Stimulated activated CD8-positive, alpha-beta memory T cell treated with anti-CD3 and anti-CD28 coated beads, Interleukin-15, amount 100 ng/mL, for 24 hours (primary cell): ENCODE results near the gene SELPLG.
"Not testable (repeated sequence)": the region's sequence is repeated elsewhere in the genome, so short reads cannot be mapped to it uniquely, and the experiment has no call there.

ENCODE experiments used
- DNase-seq: peaks from one replicate; pipeline ENCODE4 v3.0.0-alpha.2; 2020; ENCODE audit warnings: low read depth

The SELPLG gene

DNA sequence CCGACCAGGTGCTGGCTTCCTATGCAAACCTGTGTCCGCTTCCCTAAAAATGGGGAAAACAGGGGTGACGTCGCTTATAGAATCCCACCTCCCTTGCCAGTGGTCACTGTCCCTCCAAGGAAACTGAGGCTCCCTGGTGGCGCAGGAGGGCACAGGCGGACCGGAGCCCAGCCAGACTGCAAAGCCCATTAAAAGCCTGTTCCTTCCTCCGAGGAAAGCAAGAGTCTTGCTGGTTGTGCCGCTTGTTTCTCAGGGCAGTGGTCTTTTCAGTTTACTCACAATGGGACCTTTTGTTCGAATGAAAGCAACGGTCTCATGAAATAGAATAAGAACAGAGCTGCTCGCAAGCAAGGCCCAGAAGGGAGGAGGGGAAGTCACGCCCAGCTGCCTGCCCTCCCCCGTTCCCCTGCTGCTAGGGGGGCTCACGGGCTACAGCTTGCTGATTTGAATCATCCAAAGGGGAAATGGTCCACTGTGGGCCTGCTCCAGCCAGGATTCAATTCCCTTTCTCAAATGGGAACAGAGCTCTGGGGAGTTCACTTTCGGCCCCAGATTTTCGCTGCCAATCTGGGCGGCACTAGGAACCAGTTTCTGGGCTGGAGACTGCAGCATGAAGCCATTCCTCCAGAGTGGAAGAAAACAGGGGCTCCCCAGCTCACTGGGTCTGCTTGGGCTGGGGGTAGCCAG lies 4.6 kb upstream of the SELPLG start:
- no peak for DNase-seq

DNA sequence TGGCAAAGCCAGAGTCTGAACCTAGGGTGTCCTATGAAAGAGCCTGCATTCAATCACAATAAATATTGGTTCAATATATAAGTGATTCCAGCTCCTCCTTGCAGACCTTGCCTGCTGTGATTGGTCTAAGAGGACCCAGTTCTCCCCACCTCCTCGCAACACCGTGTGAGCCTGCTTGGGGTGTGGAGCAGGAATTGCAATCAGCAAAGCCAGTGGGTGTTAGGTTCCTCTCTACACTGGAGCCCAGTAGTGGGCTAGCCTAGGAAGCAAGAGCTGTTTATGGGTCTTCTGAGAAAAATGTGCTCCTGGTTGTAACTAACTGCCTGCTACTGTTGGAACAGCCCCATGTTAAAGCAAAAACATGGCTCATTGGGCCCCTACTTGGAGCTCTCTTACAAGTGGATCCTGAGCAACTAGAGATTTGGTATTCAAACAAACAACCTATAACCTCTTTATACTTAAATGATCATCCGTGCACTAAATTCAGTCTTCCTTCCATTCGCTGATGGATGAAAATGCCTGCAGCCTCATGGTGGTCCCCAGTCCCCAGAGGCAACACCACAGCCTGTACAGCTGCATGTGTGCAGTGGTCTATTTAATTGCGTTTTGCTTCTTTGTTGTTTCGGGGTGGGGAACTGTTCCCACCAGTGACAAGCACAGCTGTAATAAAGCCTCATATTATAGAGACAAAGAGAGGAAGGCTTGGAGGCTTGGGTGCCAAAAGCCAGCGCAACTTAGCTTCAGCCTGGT lies 3.7 kb upstream of the SELPLG start:
- DNase-seq, result no peak

GRCh38 chr12:108635997-108636808 lies 2.5 kb upstream of the SELPLG start:
- DNase-seq, result no peak

DNA sequence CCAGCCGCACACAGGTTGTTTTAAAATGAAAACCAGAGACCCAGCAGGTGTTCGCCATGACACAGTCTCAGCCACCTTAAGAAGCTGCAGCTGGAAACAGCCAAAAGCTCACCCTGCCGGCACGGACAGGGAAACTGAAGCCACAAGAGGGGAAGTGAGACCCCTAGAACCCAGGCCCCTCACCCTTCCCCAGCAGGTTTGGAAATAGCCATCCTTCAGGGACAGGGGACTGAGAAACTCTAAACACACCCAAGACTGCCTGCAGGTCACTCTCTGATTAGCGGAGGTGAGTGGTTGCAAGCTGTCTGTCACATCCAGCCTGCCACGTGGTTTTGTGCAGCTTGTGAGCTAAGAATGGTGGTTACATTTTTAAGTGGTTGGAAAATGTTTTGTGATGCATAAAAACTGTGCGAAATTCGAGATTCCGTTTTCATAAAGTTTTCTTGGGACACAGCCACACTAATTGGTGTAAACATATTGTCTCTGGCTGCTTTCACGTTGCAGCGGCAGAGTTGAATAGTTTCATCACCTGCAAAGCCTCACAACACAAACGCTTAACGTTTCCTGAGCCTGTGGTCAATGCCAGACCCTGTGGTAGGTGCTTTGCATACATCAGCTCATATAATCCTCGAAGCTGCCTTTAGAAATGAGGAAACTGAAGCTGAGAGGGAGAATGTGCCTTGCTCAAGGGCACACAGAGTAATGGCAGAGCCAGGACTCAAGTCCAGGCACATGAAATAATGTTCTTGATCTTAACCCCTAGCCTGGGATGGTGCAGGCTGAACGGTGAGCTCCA lies 1.7 kb upstream of the SELPLG start:
- DNase-seq, result no peak

DNA sequence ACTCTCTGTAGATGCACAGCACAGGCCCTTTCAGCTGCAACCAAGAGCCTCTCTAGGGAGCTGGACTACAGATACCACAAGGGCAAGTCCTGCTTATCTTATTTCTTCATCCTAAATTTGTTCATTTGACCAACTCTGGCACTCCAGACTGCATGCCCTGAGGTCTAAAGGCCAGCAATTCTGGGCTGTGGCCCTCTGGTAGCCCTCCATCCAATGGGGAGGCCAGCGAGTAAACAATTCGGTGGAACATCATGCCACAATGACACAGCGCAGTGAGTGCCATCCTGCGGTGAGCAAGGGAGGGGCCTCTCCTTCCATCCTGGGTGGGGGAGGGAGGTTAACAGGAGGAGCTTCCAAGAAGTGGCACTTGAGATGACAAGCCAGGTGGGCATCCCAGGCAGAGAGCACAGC lies 652 bp upstream of the SELPLG start:
- DNase-seq, result no peak

GRCh38 chr12:108633081-108633533 lies 587 bp downstream of the SELPLG start:
- DNase-seq, result no peak

DNA sequence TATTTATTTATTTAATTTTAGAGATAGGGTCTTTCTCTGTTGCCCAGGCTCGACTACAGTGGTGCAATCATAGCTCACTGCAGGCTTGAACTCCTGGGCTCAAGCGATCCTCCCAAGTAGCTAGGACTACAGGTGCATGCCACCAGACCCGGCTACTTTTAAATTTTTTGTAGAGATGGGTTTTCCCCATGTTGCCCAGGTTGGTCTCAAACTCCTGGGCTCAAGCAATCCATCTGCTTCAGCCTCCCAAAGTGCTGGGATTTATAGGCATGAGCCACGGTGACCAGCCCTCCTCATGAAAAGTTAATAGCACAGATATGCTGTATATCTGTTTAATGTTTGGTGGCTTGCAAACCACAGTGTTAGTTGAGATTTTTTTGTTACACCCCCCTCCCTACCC lies 2.4 kb downstream of the SELPLG start:
- not testable (repeated sequence) for DNase-seq

GRCh38 chr12:108630481-108631207 lies 3.0 kb downstream of the SELPLG start:
- no peak for DNase-seq

DNA sequence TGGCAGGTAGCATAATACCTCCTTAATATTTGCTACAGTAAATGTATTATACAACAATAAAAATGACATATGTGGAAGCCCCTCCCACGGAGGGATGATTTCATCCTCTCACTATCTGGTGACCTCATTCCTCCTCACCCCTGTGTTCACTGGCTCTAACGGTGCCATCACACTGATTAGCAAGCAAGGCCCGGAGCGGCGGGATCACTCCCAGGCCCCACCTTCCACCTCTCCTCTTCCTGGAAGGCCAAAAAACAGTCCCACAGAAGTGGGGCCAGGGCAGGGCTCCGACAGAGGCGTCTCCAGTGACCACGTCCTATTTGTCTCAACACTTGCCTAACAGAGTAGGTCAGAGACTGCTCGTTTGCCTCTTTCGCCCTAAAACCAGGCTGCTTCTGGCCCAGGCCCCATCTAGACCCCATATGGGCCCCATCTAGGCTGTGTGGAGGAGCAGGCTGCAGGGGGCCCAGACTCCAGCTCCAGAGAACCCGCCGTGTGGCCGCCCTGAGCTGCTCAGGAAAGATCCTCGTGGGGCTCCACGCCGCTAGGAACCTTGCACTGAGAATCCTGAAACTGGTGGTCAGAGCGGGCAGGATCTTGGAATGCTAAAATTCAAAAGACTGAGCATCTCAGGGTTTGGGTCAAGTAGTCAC lies 3.7 kb downstream of the SELPLG start:
- DNase-seq, result no peak

DNA sequence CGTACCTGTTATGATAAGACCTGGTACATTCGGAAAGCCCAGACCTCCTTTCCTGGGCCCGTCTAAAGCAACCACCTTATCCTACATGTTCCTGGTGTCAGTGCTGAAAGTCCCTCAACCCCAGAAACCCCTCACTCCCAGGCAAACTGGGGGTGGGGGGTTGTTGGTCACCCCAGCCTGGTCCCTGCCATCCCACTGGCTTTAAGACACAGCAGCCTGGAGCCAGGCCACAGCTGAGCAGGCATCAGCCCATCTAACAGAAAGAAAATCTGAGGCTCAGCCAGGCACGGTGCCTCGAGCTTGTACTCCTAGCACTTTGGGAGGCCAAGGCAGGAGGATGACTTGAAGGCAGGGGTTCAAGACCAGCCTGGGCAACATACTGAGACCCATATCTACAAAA lies 4.5 kb downstream of the SELPLG start:
- DNase-seq, result no peak

GRCh38 chr12:108627134-108627920 lies 6.4 kb downstream of the SELPLG start:
- no peak for DNase-seq

GRCh38 chr12:108625228-108625627 lies 8.5 kb downstream of the SELPLG start:
- no peak for DNase-seq

DNA sequence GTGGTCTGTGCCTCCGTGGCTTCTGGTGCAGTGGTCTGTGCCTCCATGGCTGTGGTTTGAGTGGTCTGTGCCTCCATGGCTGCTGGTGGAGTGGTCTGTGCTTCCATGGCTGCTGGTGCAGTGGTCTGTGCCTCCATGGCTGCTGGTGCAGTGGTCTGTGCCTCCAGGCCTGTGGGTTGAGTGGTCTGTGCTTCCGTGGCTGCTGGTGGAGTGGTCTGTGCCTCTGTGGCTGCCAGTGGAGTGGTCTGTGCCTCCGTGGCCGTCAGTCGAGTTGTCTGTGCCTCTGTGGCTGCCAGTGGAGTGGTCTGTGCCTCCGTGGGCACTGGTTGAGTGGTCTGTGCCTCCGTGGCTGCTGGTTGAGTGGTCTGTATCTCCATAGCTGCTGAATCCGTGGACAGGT lies 10.1 kb downstream of the SELPLG start:
- DNase-seq, result no peak

GRCh38 chr12:108622921-108623514 lies 10.7 kb downstream of the SELPLG start:
- DNase-seq, result no peak

DNA sequence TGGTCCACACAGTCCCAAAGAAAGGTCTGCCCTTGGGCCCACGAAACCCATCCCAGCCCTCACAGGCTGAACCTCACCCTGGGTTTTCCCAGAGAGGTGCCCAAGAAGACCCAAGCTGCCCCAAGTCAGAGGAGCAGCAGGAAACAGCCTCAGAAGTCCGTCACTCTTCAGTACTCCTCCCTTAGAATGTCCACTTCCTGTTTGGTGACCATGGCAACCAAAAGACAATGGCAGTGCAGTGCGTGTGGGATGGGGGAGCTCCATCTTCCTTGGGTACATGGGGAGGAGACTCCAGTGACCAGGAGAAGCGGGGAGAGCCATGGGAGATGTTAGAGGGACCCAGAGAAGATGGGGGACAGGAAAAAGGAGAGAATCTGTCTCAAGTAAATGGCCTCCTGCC lies 11.3 kb downstream of the SELPLG start:
- no peak for DNase-seq

GRCh38 chr12:108621161-108621560 lies 12.5 kb downstream of the SELPLG start:
- DNase-seq, result no peak

- DNase-seq, result no peak
These were observed 13.3 kb downstream of the SELPLG start for GRCh38 chr12:108620236-108620879.

DNA sequence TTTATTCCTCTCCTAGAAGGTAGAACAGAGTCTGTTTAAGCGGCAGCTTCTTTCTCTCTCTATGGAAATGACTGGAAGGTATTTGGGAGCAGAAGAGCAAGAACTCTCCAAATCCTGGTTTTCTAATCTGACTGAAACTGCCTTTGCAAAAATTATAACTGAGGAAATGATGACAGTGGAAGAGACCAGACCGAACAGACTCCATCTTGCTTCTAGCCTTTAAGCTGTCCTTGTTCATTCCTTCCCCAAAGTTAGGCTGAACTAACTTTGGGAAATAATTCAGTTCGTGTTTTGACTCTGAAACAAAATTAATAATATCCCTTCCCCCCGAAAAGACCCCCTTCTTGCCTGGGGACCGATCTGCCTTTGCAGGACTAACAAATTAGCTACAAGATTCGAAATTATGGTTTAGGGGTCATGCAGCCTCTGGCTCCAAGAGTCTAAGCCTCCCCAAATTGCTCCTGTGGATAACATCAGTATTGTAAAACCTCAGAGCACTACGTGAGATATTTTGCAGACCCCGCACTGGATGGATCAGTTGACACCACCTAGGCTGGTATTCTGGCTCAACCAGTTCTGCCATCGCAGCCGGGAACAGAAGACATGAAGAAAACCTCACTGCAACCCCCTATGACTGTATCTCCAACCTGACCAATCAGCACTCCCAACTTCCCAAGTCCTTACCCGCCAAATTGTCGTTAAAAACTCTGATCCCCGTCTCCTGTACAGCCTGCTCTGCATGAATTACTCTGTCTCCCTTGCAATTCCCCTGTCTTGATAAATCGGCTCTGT lies 14.1 kb downstream of the SELPLG start:
- no peak for DNase-seq
